ENCODE data around the gene NARF.

NARF gene

GRCh38 chr17:82434216-82434565 lies 24.4 kb upstream of the NARF start:
- no peak for DNase-seq

- no peak for DNase-seq
Observed at GRCh38 chr17:82435103-82435502, 23.4 kb upstream of the NARF start.

- no peak for DNase-seq
Observed at GRCh38 chr17:82435601-82436583, 22.6 kb upstream of the NARF start.

- DNase-seq: no peak
Observed at GRCh38 chr17:82436601-82437324, 21.8 kb upstream of the NARF start.

GRCh38 chr17:82437325-82437668 lies 21.2 kb upstream of the NARF start:
- DNase-seq: no peak

- DNase-seq: no peak
Observed at GRCh38 chr17:82438401-82439193, 19.9 kb upstream of the NARF start.

GRCh38 chr17:82439194-82439828 lies 19.2 kb upstream of the NARF start:
- DNase-seq: no peak

- no peak for DNase-seq
Observed at GRCh38 chr17:82439829-82440365, 18.6 kb upstream of the NARF start.

GRCh38 chr17:82440469-82440981 lies 18.0 kb upstream of the NARF start:
- DNase-seq: no peak

- DNase-seq: no peak
Observed at GRCh38 chr17:82440991-82441627, 17.4 kb upstream of the NARF start.

- DNase-seq: no peak
Observed at GRCh38 chr17:82441691-82442487, 16.7 kb upstream of the NARF start.

- DNase-seq: no peak
Observed at GRCh38 chr17:82442643-82443464, 15.7 kb upstream of the NARF start.

GRCh38 chr17:82443465-82444283 lies 14.9 kb upstream of the NARF start:
- DNase-seq: no peak

GRCh38 chr17:82444284-82444893 lies 14.2 kb upstream of the NARF start:
- DNase-seq: no peak

- DNase-seq: no peak
Observed at GRCh38 chr17:82444941-82445521, 13.5 kb upstream of the NARF start.

GRCh38 chr17:82445542-82445941 lies 13.0 kb upstream of the NARF start:
- no peak for DNase-seq

GRCh38 chr17:82446124-82446523 lies 12.4 kb upstream of the NARF start:
- no peak for DNase-seq

GRCh38 chr17:82446649-82447048 lies 11.9 kb upstream of the NARF start:
- DNase-seq: no peak
